A549 (cell line): ENCODE data around the gene RBPJ.

Experiments used
- CHD4 ChIP-seq: fragments of 200-600 bp; sonication (generic); IDR thresholded peaks from 2 replicates; pipeline ENCODE4 v1.6.1; 2016; ENCODE audit warnings: antibody characterized with exemption, mild to moderate bottlenecking, borderline replicate concordance
- EHMT2 ChIP-seq: fragments of 200-600 bp; sonication (generic); IDR thresholded peaks from 2 replicates; pipeline ENCODE4 v1.6.1; 2016; ENCODE audit warnings: antibody characterized with exemption, low read depth, mild to moderate bottlenecking, moderate library complexity
- EP300 ChIP-seq, 2 experiments: fragments of >200 bp; sonication (Bioruptor Twin); formaldehyde crosslinking; IDR thresholded peaks; 2 replicates in 1 of 2; 3 replicates in 1 of 2; pipeline ENCODE4 v1.6.1; 2016 to 2017
- POLR2A ChIP-seq: IDR thresholded peaks from 2 replicates; pipeline ENCODE4 v1.6.1; 2012; ENCODE audit warnings: mild to moderate bottlenecking, low read length
- RCOR1 ChIP-seq: fragments of 150-350 bp; IDR thresholded peaks from 2 replicates; pipeline ENCODE4 v1.6.1; 2014; ENCODE audit warnings: antibody characterized with exemption, low read length, low read depth
- TF ChIP-seq, protein P1 (sequence below): fragments of >200 bp; sonication (Bioruptor Twin); formaldehyde crosslinking; IDR thresholded peaks from 3 replicates; pipeline ENCODE4 v1.5.1; 2016
- TF ChIP-seq, protein P2 (sequence below): fragments of 150-350 bp; IDR thresholded peaks from 2 replicates; pipeline ENCODE4 v1.6.1; 2014; ENCODE audit warnings: low read depth, mild to moderate bottlenecking, low read length
- TF ChIP-seq, protein P3 (sequence below): IDR thresholded peaks from 2 replicates; pipeline ENCODE4 v1.6.1; 2012

DNA sequence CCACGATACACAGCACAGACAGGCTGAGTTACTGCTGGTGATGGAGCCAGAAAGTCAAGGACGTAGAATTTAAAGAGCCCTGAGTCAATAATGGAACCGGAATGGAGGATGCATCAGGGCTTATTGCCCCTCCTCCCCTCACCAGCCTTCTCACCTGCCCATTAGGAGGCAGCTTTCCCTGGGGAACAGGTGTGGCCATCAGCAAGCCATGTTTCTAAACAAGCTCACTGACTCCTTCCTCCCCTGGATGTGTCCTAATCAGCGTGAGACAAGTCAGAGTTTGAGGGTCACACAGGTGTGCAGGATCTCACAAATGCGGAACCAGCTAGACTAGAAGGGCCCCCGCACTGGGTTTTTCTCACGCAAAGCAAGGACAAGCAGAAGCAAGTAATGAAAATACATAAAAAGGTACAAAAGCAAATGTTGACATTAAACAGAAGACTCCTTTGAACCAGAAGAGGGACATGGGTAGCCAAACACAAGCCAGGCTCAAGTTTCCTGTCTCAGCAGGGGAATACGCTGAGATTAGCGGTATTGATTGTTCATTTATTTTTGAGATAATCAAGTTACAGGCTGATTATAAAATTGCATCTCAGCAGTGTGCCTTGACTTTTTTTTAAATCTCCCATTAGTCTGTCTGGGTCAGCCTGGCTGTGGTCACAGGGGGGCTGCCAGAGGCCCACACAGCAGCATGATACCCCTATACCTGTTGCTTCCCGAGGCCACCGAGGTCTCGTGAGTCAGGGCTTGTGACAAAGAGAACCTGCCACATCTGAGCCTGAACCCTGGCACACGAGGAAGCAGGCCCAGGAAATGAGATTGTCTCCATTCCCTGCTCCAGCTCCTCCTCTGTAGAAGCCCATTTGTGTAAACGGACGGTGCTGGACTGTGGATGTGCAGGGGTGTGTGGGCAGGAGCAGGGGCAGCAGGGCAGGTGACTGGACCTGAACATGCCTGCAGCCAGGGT, 132.0 kb downstream of the RBPJ start:
- no peak for TF ChIP-seq EP300 (IDR thresholded peaks at IDR 0.05)
- TF ChIP-seq RCOR1 = no peak
- no peak for TF ChIP-seq POLR2A
- TF ChIP-seq, protein P1, sequence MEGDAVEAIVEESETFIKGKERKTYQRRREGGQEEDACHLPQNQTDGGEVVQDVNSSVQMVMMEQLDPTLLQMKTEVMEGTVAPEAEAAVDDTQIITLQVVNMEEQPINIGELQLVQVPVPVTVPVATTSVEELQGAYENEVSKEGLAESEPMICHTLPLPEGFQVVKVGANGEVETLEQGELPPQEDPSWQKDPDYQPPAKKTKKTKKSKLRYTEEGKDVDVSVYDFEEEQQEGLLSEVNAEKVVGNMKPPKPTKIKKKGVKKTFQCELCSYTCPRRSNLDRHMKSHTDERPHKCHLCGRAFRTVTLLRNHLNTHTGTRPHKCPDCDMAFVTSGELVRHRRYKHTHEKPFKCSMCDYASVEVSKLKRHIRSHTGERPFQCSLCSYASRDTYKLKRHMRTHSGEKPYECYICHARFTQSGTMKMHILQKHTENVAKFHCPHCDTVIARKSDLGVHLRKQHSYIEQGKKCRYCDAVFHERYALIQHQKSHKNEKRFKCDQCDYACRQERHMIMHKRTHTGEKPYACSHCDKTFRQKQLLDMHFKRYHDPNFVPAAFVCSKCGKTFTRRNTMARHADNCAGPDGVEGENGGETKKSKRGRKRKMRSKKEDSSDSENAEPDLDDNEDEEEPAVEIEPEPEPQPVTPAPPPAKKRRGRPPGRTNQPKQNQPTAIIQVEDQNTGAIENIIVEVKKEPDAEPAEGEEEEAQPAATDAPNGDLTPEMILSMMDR = no peak
- TF ChIP-seq EHMT2 = no peak
- TF ChIP-seq, protein P2, sequence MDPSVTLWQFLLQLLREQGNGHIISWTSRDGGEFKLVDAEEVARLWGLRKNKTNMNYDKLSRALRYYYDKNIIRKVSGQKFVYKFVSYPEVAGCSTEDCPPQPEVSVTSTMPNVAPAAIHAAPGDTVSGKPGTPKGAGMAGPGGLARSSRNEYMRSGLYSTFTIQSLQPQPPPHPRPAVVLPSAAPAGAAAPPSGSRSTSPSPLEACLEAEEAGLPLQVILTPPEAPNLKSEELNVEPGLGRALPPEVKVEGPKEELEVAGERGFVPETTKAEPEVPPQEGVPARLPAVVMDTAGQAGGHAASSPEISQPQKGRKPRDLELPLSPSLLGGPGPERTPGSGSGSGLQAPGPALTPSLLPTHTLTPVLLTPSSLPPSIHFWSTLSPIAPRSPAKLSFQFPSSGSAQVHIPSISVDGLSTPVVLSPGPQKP = no peak
- TF ChIP-seq, protein P3, sequence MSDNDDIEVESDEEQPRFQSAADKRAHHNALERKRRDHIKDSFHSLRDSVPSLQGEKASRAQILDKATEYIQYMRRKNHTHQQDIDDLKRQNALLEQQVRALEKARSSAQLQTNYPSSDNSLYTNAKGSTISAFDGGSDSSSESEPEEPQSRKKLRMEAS = no peak
- TF ChIP-seq CHD4 = no peak
